ENCODE results near the gene ASXL2.

ASXL2 gene

GRCh38 chr2:25797620-25798488, 80.4 kb downstream of the ASXL2 start:
- Mint-ChIP-seq H3K9me3 (no peaks in the 10 kb centered on the region), H3K27me3 (ENCODE audit: low read depth) (no peaks in the 10 kb centered on the region), H3K4me1 (no peaks in the 10 kb centered on the region), H3K4me3 (no peak overlapping the region), H3K36me3 (ENCODE audit: low read depth) (peaks cover 43% of the 10 kb centered on the region), H3K27ac (no peak overlapping the region)
- no peak for TF ChIP-seq CTCF (IDR thresholded peaks at IDR 0.05; ENCODE audit: unreplicated experiment in 3 of 3)

GRCh38 chr2:25794544-25795276, 83.6 kb downstream of the ASXL2 start:
- no peaks in the 10 kb centered on the region for H3K9me3 Mint-ChIP-seq
- H3K27ac Mint-ChIP-seq = no peak overlapping the region
- no peak overlapping the region for H3K4me3 Mint-ChIP-seq
- no peaks in the 10 kb centered on the region for H3K27me3 Mint-ChIP-seq (ENCODE audit: low read depth)
- TF ChIP-seq CTCF (IDR thresholded peaks at IDR 0.05; ENCODE audit: unreplicated experiment in 3 of 3) = no peak
- H3K4me1 Mint-ChIP-seq = no peaks in the 10 kb centered on the region
- H3K36me3 Mint-ChIP-seq (ENCODE audit: low read depth) = peaks cover 38% of the 10 kb centered on the region

- TF ChIP-seq CTCF (IDR thresholded peaks at IDR 0.05; ENCODE audit: unreplicated experiment in 3 of 3) = no peak
- Mint-ChIP-seq H3K27me3 (ENCODE audit: low read depth) (no peaks in the 10 kb centered on the region), H3K4me3 (no peak overlapping the region), H3K27ac (no peak overlapping the region), H3K4me1 (no peaks in the 10 kb centered on the region), H3K36me3 (ENCODE audit: low read depth) (peaks cover 18% of the 10 kb centered on the region), H3K9me3 (no peaks in the 10 kb centered on the region)
Observed at GRCh38 chr2:25790074-25790790, 88.1 kb downstream of the ASXL2 start.

- peaks cover 19% of the 10 kb centered on the region for H3K36me3 Mint-ChIP-seq (ENCODE audit: low read depth)
- no peak for TF ChIP-seq CTCF (IDR thresholded peaks at IDR 0.05; ENCODE audit: unreplicated experiment in 3 of 3)
- H3K4me3 Mint-ChIP-seq = no peak overlapping the region
Observed at GRCh38 chr2:25788457-25788856, 89.8 kb downstream of the ASXL2 start.

GRCh38 chr2:25787020-25787419, 91.3 kb downstream of the ASXL2 start:
- no peak overlapping the region for H3K4me3 Mint-ChIP-seq
- no peak overlapping the region for H3K27ac Mint-ChIP-seq
- H3K9me3 Mint-ChIP-seq = no peaks in the 10 kb centered on the region
- TF ChIP-seq CTCF (IDR thresholded peaks at IDR 0.05; ENCODE audit: unreplicated experiment in 3 of 3) = no peak
- no peaks in the 10 kb centered on the region for H3K27me3 Mint-ChIP-seq (ENCODE audit: low read depth)
- no peaks in the 10 kb centered on the region for H3K4me1 Mint-ChIP-seq
- peaks cover 25% of the 10 kb centered on the region for H3K36me3 Mint-ChIP-seq (ENCODE audit: low read depth)

More at GRCh38 chr2:25788457-25788856, 89.8 kb downstream of the ASXL2 start:
- no peaks in the 10 kb centered on the region for H3K4me1 Mint-ChIP-seq
- no peaks in the 10 kb centered on the region for H3K9me3 Mint-ChIP-seq
- no peak overlapping the region for H3K27ac Mint-ChIP-seq
- H3K27me3 Mint-ChIP-seq (ENCODE audit: low read depth) = no peaks in the 10 kb centered on the region
